ENCODE measurements around the gene AGRN.
"Not testable (repeated sequence)": the region's sequence is repeated elsewhere in the genome, so short reads cannot be mapped to it uniquely, and the experiment has no call there.

Gene AGRN

GRCh38 chr1:1020000-1020404, at the start of gene AGRN:
TSS of gene AGRN (plus strand) at chr1:1020120. CDS start at chr1:1020173, 53 bp downstream.
- no peak for FAIRE-seq
- no peak for DNase-seq (ENCODE audit: low spot score)

GRCh38 chr1:970242-970972, 49.5 kb upstream of the AGRN start:
- no peak for DNase-seq (ENCODE audit: low spot score)

GRCh38 chr1:970973-971730, 48.8 kb upstream of the AGRN start:
- DNase-seq (ENCODE audit: low spot score) (no peak), FAIRE-seq (no peak)

More at GRCh38 chr1:970242-970972, 49.5 kb upstream of the AGRN start:
- no peak for FAIRE-seq

DNA sequence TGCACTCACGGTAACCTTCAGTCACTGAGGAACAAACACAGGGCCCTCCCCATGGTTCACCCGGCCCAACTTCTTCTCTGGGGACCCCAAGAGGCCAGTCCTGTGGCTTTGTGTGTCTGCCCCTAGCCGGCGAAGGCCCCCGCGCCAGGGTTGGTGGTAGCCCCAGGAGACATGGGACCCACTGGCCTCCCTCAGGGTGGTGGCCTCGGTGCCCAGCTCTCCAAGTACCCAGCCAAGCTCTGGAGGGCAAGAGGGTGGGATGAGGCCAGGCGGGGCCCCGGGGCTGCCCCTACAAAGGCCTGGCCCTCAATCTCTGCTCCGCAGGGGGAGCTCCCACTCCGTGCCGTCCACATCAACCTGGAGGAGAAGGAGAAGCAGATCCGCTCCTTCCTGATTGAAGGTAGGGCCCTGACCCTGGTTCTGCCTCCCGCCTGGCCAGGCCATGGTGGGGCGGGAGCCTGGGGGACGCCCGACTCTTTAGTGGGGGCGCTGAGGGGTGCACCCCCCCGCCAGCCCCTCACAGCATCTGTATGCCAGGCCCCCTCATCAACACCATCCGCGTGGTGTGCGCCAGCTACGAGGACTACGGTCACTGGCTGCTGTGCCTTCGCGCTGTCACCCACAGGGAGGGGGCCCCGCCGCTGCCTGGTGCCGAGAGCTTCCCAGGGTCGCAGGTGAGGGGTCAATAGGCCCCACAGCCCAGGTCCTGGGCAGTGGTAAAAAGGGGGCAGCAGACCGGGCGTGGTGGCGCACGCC, 48.0 kb upstream of the AGRN start:
- no peak for DNase-seq (ENCODE audit: low spot score)
- FAIRE-seq = no peak

DNA sequence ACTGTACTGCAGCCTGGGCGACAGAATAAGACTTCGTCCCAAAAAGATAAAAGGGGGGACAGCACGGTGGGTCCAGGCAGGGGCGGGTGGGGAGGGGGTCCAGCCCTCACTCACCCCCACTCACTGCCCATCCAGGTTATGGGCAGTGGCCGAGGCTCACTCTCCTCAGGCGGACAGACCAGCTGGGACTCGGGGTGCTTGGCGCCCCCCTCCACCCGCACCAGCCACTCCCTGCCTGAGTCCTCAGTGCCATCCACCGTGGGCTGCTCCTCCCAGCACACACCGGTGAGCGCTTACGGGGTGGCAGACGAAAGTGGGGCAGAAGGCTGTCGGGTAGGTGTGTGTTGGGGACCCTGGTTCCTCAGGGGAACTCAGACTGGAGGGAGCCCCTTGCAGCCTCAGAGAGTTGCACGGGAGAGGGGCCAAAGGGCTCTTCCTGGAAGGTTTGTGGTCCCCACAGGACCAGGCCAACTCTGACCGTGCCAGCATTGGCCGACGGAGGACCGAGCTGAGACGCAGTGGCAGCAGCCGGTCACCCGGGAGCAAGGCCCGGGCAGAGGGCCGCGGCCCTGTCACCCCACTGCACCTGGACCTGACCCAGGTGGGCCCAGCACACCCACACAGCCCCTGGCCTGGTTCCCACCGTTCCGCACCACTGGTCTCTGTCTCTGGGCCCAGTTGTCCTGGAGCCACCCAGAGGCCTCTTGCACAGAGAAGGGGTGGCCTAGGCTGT, 47.0 kb upstream of the AGRN start:
- FAIRE-seq = no peak
- no peak for DNase-seq (ENCODE audit: low spot score)

DNA sequence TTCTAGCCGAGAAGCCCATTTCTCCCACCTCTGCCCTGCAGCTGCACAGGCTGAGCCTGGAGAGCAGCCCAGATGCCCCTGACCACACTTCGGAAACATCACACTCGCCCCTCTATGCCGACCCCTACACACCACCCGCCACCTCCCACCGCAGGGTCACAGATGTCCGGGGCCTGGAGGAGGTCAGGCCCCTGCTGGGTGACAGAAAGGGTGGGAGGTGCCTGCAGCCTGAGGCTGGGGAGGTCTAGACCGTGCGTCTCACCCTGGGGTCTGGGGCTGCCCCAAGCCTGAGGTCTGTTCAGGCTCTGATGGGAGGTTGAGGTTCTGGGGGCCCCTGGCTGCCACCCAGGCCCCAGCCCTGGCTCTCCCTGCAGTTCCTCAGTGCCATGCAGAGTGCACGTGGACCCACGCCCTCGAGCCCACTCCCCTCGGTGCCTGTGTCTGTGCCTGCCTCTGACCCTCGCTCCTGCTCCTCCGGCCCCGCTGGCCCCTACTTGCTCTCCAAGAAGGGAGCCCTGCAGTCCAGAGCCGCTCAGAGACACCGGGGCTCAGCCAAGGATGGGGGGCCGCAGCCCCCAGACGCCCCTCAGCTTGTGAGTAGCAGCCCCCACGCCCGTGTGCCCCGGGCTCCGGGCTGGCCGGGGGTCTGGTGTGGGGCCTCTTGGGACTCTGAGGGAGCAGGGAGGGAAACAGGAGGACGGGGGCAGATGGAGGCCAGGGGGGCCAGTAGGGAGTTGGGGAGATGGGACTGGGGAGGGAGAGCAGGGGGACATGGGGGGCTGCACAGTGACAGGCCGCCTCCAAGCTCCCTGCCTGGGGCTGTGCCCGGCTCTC, 46.2 kb upstream of the AGRN start:
- FAIRE-seq (no peak), DNase-seq (ENCODE audit: low spot score) (no peak)

DNA sequence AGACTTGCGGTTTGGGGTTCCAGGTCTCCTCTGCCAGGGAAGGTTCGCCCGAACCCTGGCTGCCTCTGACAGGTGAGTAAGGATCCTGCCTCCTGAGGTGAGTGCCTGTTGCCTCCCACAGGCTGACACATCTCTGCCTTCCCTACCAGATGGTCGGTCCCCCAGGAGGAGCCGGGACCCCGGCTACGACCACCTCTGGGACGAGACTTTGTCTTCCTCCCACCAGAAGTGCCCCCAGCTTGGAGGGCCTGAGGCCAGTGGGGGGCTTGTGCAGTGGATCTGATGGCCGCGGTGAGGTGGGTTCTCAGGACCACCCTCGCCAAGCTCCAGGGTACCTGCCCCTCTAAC, 45.7 kb upstream of the AGRN start:
- no peak for DNase-seq (ENCODE audit: low spot score)
- no peak for FAIRE-seq

DNA sequence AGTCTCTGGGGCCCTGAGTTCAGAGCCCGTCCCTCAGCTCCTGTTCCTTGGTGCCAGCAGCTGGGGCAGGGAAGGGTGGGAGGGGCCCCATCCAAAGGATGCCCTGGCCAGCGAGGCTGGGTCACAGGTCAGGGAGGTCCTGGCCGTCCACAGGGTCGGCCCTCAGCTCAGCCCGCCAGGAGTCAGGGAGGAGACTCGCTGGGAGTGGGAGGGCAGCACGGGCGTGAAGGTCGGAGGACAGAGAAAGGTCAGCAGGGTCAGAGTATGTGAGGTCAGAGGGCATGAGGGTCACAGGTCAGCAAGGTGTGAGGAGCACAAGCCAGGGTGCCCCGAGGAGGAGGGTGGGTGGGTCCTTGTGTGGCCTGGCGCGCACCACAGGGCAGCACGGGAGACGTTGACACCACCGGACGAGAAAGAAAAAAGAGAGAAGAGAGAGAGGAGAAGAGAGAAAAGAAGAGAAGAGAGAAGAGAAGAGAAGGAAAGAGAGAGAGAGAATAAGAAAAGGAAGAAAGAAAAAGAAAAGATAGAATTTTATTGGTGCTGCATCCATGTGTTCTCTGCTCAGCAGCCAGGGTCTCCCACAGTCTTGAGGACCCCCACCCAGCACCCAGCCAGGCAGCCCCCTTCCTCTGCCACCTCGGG, 45.1 kb upstream of the AGRN start:
- no peak for FAIRE-seq
- no peak for DNase-seq (ENCODE audit: low spot score)

DNA sequence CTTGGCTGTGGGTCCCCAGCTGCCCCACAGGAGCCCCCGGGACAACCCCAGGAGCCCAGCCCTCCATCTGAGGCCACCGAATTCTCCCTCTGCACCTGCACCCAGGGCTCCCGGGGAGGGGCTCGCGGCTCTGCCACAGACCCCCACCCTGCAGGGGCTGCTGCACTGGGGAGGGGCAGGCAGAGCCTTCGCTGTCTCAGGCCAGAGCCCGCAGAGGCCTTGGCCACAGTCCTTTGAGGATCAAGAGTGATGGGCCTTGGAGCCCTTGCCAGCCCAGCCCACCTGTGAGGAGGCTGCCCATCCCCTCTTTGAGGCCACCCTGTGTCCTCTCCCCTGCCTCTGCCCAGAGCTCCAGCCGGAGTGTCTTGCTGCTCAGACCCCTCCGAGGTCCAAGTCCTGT, 44.6 kb upstream of the AGRN start:
- FAIRE-seq (no peak), DNase-seq (ENCODE audit: low spot score) (no peak)

DNA sequence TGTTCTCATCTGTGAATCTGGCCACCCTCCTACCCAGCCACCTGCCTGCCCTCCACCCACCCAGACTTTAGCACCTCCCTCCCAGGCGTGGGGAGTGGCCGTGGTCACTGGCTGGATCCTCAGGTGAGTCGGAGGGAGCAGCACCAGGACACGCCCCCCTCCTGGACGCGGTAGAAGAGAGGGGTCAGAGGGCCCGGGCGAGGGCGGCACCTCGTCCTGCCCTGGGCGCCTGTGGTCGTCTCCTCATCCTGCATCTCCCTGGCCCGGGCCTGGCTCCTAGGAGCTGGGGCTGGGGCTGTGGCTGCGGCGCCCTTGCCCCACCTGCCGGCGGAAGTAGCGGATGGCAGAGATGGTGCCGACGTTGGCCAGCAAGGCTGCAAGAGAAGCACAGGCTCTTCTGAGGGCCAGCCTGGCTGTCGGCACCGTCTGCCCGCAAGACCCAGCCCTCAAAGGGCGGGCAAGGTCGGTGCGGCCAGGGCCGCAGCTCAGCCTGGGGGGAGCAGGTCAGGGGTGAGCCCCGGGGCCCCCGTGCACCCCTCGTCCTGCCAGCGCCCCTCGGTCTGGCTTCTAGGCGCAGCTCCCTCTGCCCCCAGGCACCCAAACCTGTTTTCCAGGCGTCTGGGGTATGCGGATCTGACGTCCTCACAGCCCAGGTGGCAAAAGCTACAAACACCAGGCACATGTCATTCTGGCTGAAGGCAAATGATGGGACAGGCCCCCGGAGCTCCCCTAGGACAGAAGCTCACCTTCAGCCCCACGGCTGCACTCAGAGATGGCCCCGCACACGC, 43.8 kb upstream of the AGRN start:
- DNase-seq (ENCODE audit: low spot score) (peak; percentile 50), FAIRE-seq (no peak)

DNA sequence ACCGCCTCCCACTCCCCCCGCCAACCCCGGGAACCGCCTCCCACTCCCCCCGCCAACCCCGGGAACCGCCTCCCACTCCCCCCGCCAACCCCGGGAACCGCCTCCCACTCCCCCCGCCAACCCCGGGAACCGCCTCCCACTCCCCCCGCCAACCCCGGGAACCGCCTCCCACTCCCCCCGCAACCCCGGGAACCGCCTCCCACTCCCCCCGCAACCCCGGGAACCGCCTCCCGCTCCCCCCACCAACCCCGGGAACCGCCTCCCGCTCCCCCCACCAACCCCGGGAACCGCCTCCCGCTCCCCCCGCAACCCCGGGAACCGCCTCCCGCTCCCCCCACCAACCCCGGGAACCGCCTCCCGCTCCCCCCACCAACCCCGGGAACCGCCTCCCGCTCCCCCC, 43.1 kb upstream of the AGRN start:
- DNase-seq (ENCODE audit: low spot score); FAIRE-seq: not testable (repeated sequence)

DNA sequence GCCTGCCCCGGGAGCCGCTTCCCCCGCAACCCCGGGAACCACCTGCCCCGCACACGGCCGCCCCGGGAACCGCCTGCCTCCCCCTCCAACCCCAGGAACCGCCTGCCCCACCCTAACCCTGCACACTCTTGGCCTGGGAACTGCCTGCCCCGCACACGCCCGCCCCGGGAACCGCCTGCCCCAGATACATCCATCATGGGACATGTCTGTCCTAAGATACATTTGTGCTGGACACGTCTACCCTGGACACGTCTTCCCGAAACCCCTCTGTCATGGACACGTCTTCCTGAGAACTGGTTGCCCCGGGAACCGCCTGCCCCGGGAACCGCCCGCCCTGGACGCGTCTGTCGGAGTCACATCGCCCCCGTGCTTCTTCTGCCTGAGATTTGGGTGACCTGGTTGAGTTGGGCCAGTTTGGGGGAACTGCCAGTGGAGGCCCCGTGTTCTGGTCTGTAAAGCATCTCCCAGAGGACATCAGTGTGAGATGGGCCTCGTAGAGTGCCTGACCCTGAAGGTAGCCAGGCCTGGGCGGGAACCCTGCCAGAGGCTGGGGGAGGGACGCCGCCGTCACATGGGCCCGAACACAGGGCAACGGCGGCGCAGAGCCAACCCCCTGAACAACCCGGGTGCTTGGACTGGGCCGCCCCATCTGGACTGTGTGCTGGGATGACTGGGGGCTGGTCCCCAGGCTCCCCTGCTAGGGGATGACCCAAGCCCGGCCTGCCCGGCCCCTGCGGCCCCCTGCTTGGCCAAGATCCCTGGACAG, 41.7 kb upstream of the AGRN start:
- DNase-seq (ENCODE audit: low spot score) (no peak), FAIRE-seq (no peak)

- FAIRE-seq = no peak
- DNase-seq (ENCODE audit: low spot score) = no peak
Measured at GRCh38 chr1:978835-979743, 40.8 kb upstream of the AGRN start.

DNA sequence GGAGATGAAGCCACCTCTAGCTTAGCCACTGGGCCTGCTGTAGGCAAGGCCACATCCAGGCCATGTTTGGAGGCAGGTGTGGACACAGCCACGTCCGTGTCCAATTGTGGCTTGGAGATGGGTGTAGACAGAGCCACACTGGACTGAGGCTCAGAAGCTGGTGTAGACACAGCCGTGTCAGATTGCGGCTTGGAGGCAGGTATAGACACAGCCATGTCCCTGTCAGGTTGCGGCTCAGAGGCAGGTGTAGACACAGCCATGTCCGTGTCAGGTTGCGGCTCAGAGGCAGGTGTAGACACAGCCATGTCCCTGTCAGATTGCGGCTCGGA, 40.2 kb upstream of the AGRN start:
- DNase-seq (ENCODE audit: low spot score) (no peak), FAIRE-seq (no peak)

DNA sequence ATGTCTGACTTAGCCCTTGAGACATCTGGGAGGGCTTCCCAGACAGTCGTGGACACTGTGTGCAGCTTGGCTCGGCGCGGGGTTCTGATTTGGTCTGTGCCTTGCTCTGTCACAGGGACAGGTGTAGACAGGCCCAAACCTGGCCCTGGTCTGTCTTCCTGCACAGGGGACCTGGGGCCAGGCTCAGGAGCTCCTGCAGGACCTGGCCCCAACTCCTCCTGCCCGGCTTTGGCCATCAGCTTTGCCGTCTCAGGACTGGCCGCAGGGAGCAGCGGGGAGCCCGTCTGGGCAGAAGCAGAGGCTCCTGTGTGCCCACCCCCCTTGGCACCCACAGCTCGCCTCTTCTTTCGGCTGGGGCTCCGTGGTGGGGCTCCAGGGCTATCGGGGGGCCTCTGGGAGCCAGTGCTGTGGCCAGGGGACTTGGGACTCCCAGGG, 39.8 kb upstream of the AGRN start:
- FAIRE-seq = no peak
- no peak for DNase-seq (ENCODE audit: low spot score)

- FAIRE-seq (no peak), DNase-seq (ENCODE audit: low spot score) (no peak)
Measured at GRCh38 chr1:980602-981395, 39.1 kb upstream of the AGRN start.

DNA sequence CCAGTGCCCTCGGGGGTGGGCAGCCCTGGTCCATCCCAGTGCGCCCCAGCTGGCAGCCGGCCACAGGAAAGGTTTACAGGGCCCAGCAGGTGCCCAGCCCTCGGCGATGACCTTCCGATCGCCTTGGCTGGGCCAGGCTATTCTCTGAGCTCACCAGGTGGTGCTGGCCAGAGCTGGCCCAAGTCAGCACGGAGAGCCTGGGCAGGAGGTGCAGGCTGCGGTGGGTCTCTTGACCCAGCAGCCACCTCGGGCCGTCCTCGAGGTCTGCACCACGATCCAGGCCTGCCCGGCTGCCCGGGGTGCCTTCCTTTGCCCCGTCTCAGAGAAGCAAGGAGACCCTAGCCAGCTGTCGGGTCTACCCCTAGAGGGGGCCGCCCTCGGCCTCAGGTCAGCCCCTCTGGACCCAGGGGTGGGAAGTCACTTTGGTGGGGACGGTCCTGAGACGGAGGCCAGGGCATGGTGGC, 38.4 kb upstream of the AGRN start:
- FAIRE-seq (no peak), DNase-seq (ENCODE audit: low spot score) (no peak)
